Lung microvascular endothelial cell (primary cell): ENCODE results near the gene AHNAK2. TPM values are rescaled to one million over a fixed set of nuclear protein-coding genes. Genes with fewer than 3 reads are reported as not detected.

Experiments
- DNase-seq, 2 donors: peaks; one replicate each; pipeline versions ENCODE4 v3.0.0 to v3.0.0-alpha.2; 2010; ENCODE audit warnings: low read depth in 2 of 2
- total RNA-seq: library from RNA; depleted of rRNA; stranded (reverse); fragments of >200 nt; gene quantifications from 2 replicates; pipeline ENCODE4 v1.2.1, GENCODE V29; 2014

AHNAK2 gene
- total RNA-seq, 1 donor from 2014 or later = 6.0 TPM

GRCh38 chr14:104973385-104974145 is 4.6 kb downstream of the AHNAK2 start:
- DNase-seq = peak; percentile 38 to 42

DNA sequence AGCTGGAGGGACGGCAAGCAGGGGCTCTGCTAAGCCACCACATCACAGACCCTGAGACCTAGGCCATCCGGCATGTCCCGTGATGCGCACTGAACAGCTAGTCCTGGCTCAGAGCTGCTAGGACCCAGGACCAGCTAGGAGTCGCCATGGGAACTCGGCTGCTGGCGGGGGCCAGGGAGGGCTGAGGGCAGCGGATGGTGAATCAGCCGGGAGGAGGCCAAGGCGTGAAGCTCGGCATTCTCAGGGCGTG is 5.1 kb downstream of the AHNAK2 start:
- DNase-seq = peak; percentile 26 to 95

GRCh38 chr14:104972301-104973134 is 5.7 kb downstream of the AHNAK2 start:
- peak; percentile 45 to 60 for DNase-seq

DNA sequence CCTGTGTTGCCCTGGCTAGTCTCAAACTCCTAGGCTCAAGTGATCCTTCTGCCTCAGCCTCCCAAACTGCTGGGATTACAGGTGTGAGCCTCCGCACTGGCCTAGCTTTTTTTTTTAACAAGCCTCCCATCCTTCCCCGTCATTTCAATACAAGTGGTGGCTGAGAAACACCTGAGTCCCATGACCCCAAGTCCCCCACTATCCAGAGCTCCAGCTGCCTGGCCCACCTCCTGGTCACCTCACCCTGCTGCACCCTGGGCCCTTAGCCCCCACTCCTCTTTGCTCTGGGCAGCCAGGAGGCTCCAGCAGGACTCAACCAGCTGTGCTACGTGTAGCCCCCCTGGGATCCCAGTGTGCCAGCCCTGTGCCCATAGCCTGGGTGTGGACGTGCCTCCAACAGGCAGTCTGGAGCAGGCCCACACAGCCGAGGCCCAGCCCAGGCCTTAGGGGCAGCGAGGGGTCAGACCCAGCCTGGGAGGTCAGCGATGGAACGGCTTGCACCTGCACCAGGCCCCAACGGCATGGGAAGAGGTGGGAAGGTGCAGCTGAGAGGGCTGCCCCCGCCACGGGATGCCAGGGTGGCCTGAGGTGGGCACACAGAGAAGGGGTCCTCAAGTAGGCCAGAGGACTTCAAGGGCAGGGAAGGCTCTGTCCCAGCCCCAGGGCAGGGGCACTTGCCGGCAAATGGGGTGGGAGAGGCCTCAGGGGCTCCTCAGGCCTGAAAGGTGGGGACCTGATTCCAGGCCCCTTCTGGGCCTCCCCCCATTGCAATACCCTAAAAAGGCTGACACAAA is 6.5 kb downstream of the AHNAK2 start:
- DNase-seq = no peak

DNA sequence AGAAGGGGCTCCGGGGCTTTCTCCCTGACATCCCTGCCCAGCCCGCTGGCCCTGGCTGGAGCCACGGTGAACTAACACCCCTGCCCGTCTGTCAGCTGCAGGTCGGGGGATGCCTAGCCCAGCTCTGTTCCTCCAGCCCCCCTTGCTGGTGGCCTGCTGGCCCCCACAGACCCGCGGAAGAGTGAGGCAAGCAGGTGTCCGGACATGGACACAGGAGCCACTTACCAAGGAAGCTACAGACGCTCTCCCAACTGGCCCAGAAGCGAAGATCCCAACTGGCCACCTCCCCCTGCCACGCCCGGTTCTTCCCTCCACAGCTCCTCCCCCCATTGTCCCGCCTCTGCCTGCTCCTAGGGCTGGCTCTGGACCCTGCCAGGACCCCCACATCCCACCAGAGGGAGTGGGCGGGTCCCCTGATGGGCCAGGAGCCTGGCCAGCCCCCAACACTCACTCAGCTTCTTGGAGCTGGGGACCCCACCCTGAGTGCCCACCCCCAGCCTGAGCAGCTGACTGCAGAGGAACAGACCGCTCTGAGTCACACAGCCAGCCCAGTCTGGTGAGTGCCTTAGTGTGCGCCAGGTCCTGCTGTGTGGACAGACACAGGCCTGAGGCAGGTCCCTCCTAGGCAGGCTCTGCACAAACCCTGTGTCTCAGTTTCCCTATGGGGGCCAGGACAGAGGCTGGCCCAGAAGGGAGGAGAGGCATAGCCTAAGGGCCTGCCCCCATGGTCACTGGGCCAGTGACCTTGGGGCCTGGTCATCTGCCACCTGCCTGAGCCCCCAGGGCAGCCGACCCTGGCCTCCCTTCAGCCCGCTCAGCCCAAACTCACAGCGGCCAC is 7.7 kb downstream of the AHNAK2 start:
- peak; percentile 69 to 92 for DNase-seq

- no peak for DNase-seq
Observed at GRCh38 chr14:104969741-104970230, 8.4 kb downstream of the AHNAK2 start.

GRCh38 chr14:104968541-104969401 is 9.4 kb downstream of the AHNAK2 start:
- peak; percentile 71 to 76 for DNase-seq

DNA sequence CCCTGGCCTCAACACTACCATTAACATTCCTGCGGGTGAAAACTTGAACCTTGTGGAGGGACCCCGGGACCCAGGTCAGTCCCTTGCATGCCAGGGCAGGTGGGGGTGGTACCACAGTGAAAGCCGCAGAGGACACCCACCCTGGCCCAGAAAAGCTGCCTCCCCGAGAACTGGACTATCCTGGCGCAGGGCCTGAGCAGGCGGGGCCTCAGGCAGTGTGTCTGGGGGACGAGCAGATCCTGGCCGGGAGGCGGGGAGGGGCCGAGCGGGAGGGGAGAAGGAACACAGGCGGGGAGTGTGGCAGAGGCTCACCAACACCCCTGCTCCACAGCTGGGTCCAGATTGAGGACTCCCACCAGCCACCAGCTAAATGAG is 10.0 kb downstream of the AHNAK2 start:
- DNase-seq = peak; percentile 60 to 62

GRCh38 chr14:104967386-104968152 is 10.6 kb downstream of the AHNAK2 start:
- DNase-seq = peak; percentile 53 to 62

- DNase-seq = no peak
Observed at GRCh38 chr14:104966981-104967385, 11.2 kb downstream of the AHNAK2 start.

DNA sequence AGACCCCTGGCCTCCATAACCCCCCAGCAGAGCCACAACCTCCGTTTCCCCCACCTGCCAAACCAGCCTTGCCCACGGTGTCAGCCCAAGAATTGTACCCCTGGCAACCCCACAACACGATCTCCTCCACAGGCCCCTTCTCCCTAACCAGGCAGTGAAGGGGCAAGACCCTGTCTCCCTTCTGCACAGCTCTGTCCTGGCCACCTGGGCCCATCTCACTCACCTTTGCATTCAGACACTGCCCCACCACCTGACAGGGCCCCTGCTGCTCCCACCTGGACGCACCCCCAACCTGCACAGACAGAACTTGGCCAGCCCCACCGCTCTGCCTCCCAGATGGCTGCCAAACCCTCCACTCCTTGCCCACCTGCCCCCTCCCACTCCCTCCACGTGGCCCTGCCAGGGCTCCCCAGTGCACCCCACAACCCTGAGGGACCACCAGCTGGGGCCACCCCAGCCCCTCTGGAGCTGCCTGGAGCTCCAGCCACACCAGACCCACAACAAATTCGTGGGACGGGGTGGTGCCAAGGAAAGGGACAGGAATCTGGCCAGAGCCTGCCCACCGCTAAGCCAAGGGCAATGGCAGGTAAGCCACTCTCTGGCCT is 11.8 kb downstream of the AHNAK2 start:
- DNase-seq = no peak

DNA sequence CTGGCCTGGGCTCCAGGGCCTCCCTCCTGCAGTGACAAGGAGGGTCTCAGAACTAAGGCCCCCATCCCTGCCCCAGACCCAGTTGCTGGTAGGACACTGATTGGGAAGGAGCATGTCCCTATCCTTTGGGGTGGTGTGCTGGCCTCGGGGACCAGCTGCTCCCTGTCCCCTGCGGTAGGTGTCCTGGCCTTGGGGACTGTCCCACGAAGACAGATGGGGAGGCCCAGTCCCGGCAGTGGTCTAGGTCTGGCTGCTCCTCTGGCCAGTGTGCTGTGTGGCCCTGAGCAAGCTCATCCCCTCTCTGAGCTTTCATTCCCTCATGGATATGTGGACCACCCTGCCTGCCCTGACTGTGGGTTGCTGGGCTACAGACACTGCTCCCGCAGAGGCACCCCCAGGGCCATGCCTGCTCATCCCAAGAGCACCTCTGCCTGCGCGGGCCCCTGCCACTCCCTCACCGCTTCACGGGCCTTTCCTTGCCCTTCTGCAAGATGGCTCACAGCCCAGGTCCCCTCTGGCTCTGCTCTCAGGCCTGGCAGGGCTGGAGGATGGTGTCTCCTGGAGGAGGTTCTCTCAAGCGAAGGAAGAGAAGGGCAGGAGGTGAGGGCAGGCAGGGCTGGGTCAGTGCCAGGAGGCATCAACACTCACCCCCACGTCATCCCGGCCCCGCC is 12.5 kb downstream of the AHNAK2 start:
- no peak for DNase-seq

- DNase-seq = no peak
Observed at GRCh38 chr14:104964546-104964945, 13.6 kb downstream of the AHNAK2 start.

GRCh38 chr14:104957146-104958113 is 20.7 kb downstream of the AHNAK2 start:
- DNase-seq = no peak

DNA sequence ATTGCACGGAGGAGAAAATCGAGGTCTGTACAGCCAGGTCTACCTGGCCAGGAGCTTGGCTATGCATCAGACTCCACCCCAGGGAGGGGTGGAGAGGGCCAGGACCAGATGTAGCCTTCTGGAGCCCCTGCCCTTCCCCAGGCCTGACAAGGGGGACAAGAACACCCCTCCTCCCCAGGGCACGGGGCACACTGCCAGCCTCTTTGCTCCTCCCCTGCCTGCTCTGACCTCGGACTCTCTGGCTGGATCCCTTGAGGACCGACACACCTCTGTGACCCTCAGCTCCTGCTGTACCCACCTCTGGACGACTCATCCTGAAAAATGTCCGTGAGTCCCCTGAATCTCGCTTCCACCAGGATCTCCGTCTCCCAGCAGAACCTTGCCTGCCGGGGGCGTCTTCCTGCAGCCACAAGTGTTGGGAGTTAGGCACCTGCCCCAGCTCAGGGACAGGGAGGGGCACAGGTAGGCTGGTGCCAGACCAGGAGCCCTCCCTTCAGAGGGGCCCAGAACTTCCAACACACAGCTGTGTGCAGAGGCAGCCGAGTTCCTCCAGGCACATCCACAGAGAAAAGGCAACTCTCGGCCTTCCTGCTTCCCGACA is 21.8 kb downstream of the AHNAK2 start:
- no peak for DNase-seq

DNA sequence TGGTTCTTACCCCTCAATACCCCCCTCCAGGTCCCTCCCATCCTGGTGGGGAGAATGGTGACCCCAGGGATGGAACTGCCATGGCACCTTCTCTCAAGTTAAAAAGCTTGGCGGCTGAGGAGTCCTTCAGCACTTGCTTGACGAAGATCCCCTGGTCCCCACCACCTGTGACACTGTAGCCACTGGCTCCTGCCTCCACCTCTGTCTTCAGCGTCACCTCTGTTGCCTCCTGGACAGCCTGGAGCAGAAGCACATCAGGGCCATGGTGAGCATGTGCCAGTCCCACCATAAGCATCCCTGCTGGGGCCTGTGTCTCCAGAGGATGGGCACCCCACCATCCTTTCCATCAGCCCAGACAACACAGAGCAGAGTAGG is 22.8 kb downstream of the AHNAK2 start:
- DNase-seq = no peak
